ENCODE measurements around the gene GPR84. TPM values are rescaled to one million over a fixed set of nuclear protein-coding genes. Genes with fewer than 3 reads are reported as not detected.

Gene GPR84
- total RNA-seq, 1 donor from 2014 or later: 0.96 TPM

DNA sequence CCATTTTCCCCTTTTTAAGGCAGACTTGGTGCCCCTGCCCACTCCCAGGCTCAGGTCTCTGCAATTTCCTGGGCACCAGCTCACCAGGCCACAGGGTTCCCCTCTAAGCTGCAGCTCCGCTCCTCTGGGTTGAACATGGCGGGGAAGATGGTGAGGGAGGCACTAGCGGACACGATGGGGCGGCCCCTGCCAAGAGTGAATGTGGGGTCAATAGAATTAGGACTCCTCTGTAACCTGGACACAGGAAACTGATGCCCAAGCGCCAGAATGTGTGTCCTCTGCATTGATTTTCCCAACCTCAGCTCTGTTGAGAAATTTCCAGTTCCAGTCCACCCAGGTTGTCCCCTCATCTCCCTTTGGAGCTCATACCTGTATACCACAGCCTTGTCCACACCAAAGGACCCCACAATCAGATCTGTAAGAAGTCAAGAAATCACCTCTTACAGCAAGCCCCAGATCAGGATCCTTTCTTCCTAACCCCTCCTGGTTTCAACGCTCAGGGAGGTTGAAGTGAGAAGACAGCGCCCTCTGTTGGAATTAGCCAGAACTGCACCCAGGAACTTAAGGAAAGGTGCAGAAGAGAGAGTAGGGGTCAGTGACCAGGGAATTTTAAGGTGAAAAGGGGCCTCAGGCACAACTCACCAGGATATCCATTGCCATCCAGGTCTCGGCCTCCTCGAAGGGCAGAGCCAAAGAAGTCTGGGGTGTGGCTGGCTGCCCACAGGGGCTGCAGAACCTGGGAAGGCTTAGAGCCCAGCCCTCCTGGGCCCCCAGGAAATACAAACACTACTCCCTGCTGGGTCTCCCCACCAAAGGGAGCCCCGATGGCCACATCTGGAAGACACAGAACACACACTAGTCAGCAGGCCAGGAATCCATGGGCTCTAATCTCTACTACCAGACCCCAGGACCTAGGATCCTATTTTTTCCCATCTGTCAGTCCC is 40.0 kb upstream of the GPR84 start:
- Histone ChIP-seq H3K36me3 (peaks cover 94% of the 10 kb centered on the region), H3K27ac (peak overlapping the region; percentile 6), H3K4me3 (no peak overlapping the region), H3K27me3 (no peaks in the 10 kb centered on the region), H3K9me3 (no peaks in the 10 kb centered on the region), H3K4me1 (peaks cover 4% of the 10 kb centered on the region)
- TF ChIP-seq, protein P1, sequence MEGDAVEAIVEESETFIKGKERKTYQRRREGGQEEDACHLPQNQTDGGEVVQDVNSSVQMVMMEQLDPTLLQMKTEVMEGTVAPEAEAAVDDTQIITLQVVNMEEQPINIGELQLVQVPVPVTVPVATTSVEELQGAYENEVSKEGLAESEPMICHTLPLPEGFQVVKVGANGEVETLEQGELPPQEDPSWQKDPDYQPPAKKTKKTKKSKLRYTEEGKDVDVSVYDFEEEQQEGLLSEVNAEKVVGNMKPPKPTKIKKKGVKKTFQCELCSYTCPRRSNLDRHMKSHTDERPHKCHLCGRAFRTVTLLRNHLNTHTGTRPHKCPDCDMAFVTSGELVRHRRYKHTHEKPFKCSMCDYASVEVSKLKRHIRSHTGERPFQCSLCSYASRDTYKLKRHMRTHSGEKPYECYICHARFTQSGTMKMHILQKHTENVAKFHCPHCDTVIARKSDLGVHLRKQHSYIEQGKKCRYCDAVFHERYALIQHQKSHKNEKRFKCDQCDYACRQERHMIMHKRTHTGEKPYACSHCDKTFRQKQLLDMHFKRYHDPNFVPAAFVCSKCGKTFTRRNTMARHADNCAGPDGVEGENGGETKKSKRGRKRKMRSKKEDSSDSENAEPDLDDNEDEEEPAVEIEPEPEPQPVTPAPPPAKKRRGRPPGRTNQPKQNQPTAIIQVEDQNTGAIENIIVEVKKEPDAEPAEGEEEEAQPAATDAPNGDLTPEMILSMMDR (IDR thresholded peaks at IDR 0.05): peak; percentile 96
- peak; percentile 54 for ATAC-seq
- DNase-seq: no peak
- intact Hi-C loops (cut with DNase I): no loop called here

DNA sequence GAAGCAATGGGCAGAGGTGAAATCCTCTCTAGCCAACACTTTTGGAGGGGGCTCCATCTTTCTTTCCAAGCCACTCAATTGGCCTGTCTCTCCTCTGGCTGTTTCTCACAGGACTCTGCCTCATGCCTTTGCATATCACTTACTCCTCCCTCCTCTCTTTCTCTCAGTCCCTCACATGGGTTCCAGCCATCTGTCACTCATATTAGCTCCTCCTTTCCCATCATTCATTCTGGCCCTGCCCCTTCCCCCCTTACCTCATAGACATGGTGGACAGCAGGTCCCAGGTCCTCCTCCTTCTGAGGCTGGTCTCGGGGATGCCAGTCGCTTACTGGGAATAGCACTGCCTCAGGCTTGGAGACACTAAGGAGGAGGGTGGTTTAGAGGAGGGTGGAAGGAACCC is 36.8 kb upstream of the GPR84 start:
- H3K36me3 ChIP-seq: peaks cover 100% of the 10 kb centered on the region
- H3K27me3 ChIP-seq: no peaks in the 10 kb centered on the region
- intact Hi-C loops (cut with DNase I): no loop called here
- ATAC-seq (no peak), DNase-seq (no peak)
- no peaks in the 10 kb centered on the region for H3K9me3 ChIP-seq
- TF ChIP-seq, protein P1 (IDR thresholded peaks at IDR 0.05): no peak
- H3K4me1 ChIP-seq: no peaks in the 10 kb centered on the region
- no peak overlapping the region for H3K4me3 ChIP-seq
- H3K27ac ChIP-seq: no peak overlapping the region

DNA sequence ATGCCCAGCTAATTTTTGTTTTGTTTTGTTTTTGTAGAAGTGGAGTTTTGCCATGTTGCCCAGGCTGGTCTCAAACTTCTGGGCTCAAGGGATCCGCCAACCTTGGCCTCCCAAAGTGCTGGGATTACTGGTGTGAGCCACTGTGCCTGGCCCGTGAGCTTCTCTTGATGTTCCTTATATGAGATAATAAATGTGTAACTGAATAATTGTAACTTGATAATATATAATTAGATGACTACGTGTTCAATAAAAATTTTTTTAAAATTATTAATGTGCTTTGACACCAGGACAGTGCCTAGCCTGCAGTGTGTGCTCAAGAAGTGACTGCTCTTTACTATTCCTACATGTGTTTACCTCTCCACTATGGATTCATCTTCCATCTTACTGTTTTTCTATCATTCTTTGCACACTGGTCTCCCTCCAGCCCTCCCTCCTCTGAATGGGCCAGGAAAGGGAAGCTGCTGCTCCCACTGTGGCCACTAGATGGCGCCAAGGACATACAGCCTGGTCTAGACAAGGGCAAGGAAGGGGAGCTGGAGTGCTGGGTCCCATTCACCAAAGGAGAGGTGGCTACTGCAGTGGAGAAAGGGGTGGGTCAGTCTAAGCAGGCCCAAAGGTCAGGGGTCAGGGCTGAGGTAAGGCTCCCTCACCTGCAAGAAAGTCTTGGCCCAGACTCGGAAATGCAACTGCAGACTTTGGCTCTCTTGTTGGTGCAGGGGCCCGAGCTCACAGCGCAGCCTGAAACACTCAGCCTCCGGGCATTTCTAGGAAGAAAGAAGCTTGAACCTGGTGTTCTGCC is 34.9 kb upstream of the GPR84 start:
- ATAC-seq (peak; percentile 94), DNase-seq (peak; percentile 89)
- Histone ChIP-seq H3K27ac (no peak overlapping the region), H3K9me3 (no peaks in the 10 kb centered on the region), H3K27me3 (no peaks in the 10 kb centered on the region), H3K36me3 (peaks cover 98% of the 10 kb centered on the region), H3K4me1 (no peaks in the 10 kb centered on the region), H3K4me3 (no peak overlapping the region)
- intact Hi-C loops (cut with DNase I): loop anchor here (2.0 kb wide), 1 partner anchor 40 kb away; no protein-coding TSS in a partner anchor
- TF ChIP-seq, protein P1 (IDR thresholded peaks at IDR 0.05): peak; percentile 99

DNA sequence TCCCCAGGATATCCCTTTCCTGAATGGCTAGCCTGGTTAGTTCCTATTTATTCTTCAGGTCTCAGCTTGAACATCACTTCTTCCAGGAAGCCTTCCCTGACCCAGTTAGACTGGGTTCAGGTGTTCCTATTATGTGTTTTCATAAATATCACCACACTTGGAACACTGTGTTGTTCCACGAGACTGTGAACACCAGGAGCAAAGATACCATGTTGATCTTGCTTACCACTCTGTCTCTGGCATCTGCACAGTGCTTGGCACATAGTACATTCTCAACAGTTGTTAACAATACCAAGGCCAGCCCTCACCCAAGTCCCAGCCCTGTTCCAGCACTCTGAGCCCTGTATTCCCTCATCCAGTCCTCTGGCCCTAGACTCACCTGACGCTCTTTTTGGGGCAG is 33.9 kb upstream of the GPR84 start:
- H3K4me3 ChIP-seq: no peak overlapping the region
- TF ChIP-seq, protein P1 (IDR thresholded peaks at IDR 0.05): no peak
- no peak for ATAC-seq
- H3K36me3 ChIP-seq: peaks cover 88% of the 10 kb centered on the region
- no peak overlapping the region for H3K27ac ChIP-seq
- no peaks in the 10 kb centered on the region for H3K27me3 ChIP-seq
- no peaks in the 10 kb centered on the region for H3K4me1 ChIP-seq
- intact Hi-C loops (cut with DNase I): loop anchor here (2.0 kb wide), 1 partner anchor 41 kb away; no protein-coding TSS in a partner anchor
- DNase-seq: no peak
- no peaks in the 10 kb centered on the region for H3K9me3 ChIP-seq

DNA sequence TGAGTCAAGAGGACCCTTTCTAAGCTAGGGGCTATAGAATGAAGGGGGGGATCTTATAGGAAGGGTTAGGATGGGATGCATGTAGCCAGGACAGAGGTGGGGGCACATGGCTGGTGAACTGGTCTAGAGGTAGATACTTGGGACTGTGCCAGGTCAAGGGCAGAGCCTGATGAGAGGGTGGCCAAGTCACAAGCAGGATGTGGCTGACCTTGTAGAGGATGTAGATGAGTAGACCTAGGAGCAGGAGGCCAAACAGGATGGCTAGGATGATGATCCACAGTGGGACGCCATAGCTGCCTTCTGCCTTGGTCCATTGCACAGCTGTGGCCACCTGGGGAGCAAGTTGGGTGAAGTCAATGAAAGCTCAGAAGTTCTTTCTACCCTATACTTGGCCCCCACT is 32.9 kb upstream of the GPR84 start:
- H3K27ac ChIP-seq: no peak overlapping the region
- TF ChIP-seq, protein P1 (IDR thresholded peaks at IDR 0.05): no peak
- no peaks in the 10 kb centered on the region for H3K9me3 ChIP-seq
- intact Hi-C loops (cut with DNase I): no loop called here
- no peak for ATAC-seq
- H3K4me3 ChIP-seq: no peak overlapping the region
- no peak for DNase-seq
- peaks cover 78% of the 10 kb centered on the region for H3K36me3 ChIP-seq
- H3K4me1 ChIP-seq: no peaks in the 10 kb centered on the region
- no peaks in the 10 kb centered on the region for H3K27me3 ChIP-seq

Data from upper lobe of right lung (tissue), 1 donor.